HCT116 (cell line): ENCODE results near the gene SLC8A1. TPM values are rescaled to one million over a fixed set of nuclear protein-coding genes. Genes with fewer than 3 reads are reported as not detected.

ENCODE experiments used
- ATAC-seq: fragments of 200-7000 bp; cut with Tn5 transposase; 2 replicates; pipeline ENCODE4 v1.9.1; 2020; ENCODE audit warnings: mild to moderate bottlenecking, moderate library complexity
- BruUV-seq: library from RNA; stranded (reverse); fragments of 400-500 nt; replicated peaks from 2 replicates; lab custom pipeline; 2021; lab: Mats Ljungman, UMichigan
- CTCF ChIA-PET: fragments of 300-600 bp; sonication (Branson Sonifier 250); formaldehyde crosslinking; loops from one replicate; lab custom pipeline; 2021; ENCODE audit warnings: antibody characterized with exemption; lab: Charles Lee
- POLR2A ChIA-PET: fragments of 300-600, 350-600 bp; sonication (Branson Sonifier 250); formaldehyde crosslinking; loops from one replicate; lab custom pipeline; 2021; ENCODE audit warnings: antibody characterized with exemption; lab: Charles Lee
- RAD21 ChIA-PET, 2 experiments: fragments of 300-600 bp; sonication (Branson Sonifier 250); formaldehyde crosslinking; loops; one replicate each; lab custom pipeline; 2023; ENCODE audit warnings: low total read pairs in 2 of 2; ENCODE audit not compliant: uncharacterized antibody in 2 of 2, unreplicated experiment in 2 of 2, low non-redundant PET in 1 of 2; lab: Charles Lee
- DNase-seq: peaks from one replicate; pipeline ENCODE4 v3.0.0-alpha.2; 2010; ENCODE audit warnings: low read depth, low spot score
- H2AFZ ChIP-seq: fragments of 200-600 bp; shearing (Covaris generic), sonication (generic); 2 replicates; pipeline ENCODE4 v1.6.1; 2017; ENCODE audit warnings: low read depth, mixed run types, mixed read lengths, antibody characterized with exemption, low read length; ENCODE audit not compliant: poor library complexity, severe bottlenecking
- H3K27ac ChIP-seq: 2 replicates; pipeline ENCODE4 v1.5.1; 2012; ENCODE audit warnings: low read depth, low read length
- H3K27me3 ChIP-seq: fragments of 200-600 bp; sonication (generic); 2 replicates; pipeline ENCODE4 v1.6.1; 2016; ENCODE audit warnings: mixed run types, low read length, mixed read lengths; ENCODE audit not compliant: insufficient read depth
- H3K36me3 ChIP-seq, 2 experiments: fragments of 200-500 bp in 1 of 2; fragments of 200-600 bp in 1 of 2; sonication (Bioruptor generic) in 1 of 2; sonication (generic) in 1 of 2; 2 replicates each; pipeline versions ENCODE4 v1.5.1 to v1.6.1; 2014 to 2016; ENCODE audit warnings: low read length in 2 of 2, inconsistent platforms in 1 of 2, mixed read lengths in 1 of 2, mixed run types in 1 of 2; ENCODE audit not compliant: insufficient read depth in 2 of 2, control insufficient read depth in 1 of 2
- H3K4me1 ChIP-seq, 2 experiments: fragments of 200-600 bp in 1 of 2; sonication (generic) in 1 of 2; 2 replicates each; pipeline versions ENCODE4 v1.5.1 to v1.6.1; 2012 to 2017; ENCODE audit warnings: low read length in 2 of 2, inconsistent platforms in 1 of 2, mild to moderate bottlenecking in 1 of 2, mixed read lengths in 1 of 2, mixed run types in 1 of 2, moderate library complexity in 1 of 2; ENCODE audit not compliant: insufficient read depth in 2 of 2, control insufficient read depth in 1 of 2
- H3K4me2 ChIP-seq: fragments of 200-600 bp; sonication (generic); 2 replicates; pipeline ENCODE4 v1.6.1; 2017; ENCODE audit warnings: mixed run types, low read length, mixed read lengths
- H3K4me3 ChIP-seq, 2 experiments: fragments of 200-600 bp in 1 of 2; sonication (generic) in 1 of 2; replicated peaks in 1 of 2; 2 replicates each; pipeline ENCODE4 v1.5.1; 2011 to 2016; ENCODE audit warnings: low read length in 2 of 2, control low read depth in 1 of 2, low read depth in 1 of 2, mild to moderate bottlenecking in 1 of 2, mixed read lengths in 1 of 2, mixed run types in 1 of 2
- H3K79me2 ChIP-seq: fragments of 200-600 bp; sonication (generic); 2 replicates; pipeline ENCODE4 v1.6.1; 2017; ENCODE audit warnings: mild to moderate bottlenecking, mixed run types, low read length, moderate library complexity, mixed read lengths; ENCODE audit not compliant: insufficient read depth
- H3K9ac ChIP-seq: fragments of 200-600 bp; sonication (generic); 2 replicates; pipeline ENCODE4 v1.6.1; 2016; ENCODE audit warnings: low read length, mixed read lengths
- H3K9me2 ChIP-seq: fragments of 200-600 bp; sonication (generic), shearing (Covaris generic); 2 replicates; pipeline ENCODE4 v1.6.1; 2017; ENCODE audit warnings: mixed run types, mild to moderate bottlenecking, moderate library complexity; ENCODE audit not compliant: insufficient read depth
- H3K9me3 ChIP-seq, 2 experiments: fragments of 200-500 bp in 1 of 2; fragments of 200-600 bp in 1 of 2; sonication (Bioruptor generic) in 1 of 2; sonication (generic) in 1 of 2; 2 replicates each; pipeline ENCODE4 v1.6.1; 2014 to 2017; ENCODE audit warnings: low read length in 2 of 2, mixed read lengths in 2 of 2, inconsistent platforms in 1 of 2, low read depth in 1 of 2, mild to moderate bottlenecking in 1 of 2, mixed run types in 1 of 2, moderate library complexity in 1 of 2; ENCODE audit not compliant: control insufficient read depth in 1 of 2, insufficient read depth in 1 of 2
- H4K20me1 ChIP-seq: fragments of 200-600 bp; sonication (generic), shearing (Covaris generic); 2 replicates; pipeline ENCODE4 v1.6.1; 2017; ENCODE audit warnings: mixed run types, mild to moderate bottlenecking, moderate library complexity; ENCODE audit not compliant: insufficient read depth
- CBX3 ChIP-seq: IDR thresholded peaks from 2 replicates; pipeline ENCODE4 v1.6.1; 2012; ENCODE audit warnings: low read depth
- CEBPB ChIP-seq: IDR thresholded peaks from 2 replicates; pipeline ENCODE4 v1.6.1; 2012; ENCODE audit warnings: low read depth
- EGR1 ChIP-seq: IDR thresholded peaks from 2 replicates; pipeline ENCODE4 v1.6.1; 2012; ENCODE audit warnings: low read depth
- ELF1 ChIP-seq: IDR thresholded peaks from 2 replicates; pipeline ENCODE4 v1.6.1; 2012; ENCODE audit warnings: low read depth, borderline replicate concordance
- EZH2 ChIP-seq: fragments of 200-600 bp; sonication (generic); IDR thresholded peaks from 2 replicates; pipeline ENCODE4 v1.6.1; 2017; ENCODE audit warnings: antibody characterized with exemption, mixed run types
- EZH2phosphoT487 ChIP-seq: fragments of 200-600 bp; IDR thresholded peaks from 2 replicates; pipeline ENCODE4 v1.6.1; 2018; ENCODE audit warnings: antibody characterized with exemption, borderline replicate concordance
- POLR2A ChIP-seq: IDR thresholded peaks from 2 replicates; pipeline ENCODE4 v1.7.0; 2011; ENCODE audit warnings: borderline replicate concordance; ENCODE audit not compliant: insufficient read depth, insufficient read length; ENCODE audit errors: extremely low read depth
- POLR2AphosphoS5 ChIP-seq: IDR thresholded peaks from 2 replicates; pipeline ENCODE4 v1.6.1; 2011; ENCODE audit warnings: mild to moderate bottlenecking, low read depth, low read length, moderate library complexity
- RAD21 ChIP-seq: IDR thresholded peaks from 2 replicates; pipeline ENCODE4 v1.6.1; 2012; ENCODE audit warnings: low read depth, mild to moderate bottlenecking
- SIN3A ChIP-seq: IDR thresholded peaks from 2 replicates; pipeline ENCODE4 v1.6.1; 2012; ENCODE audit warnings: low read depth
- SP1 ChIP-seq: IDR thresholded peaks from 2 replicates; pipeline ENCODE4 v1.6.1; 2012; ENCODE audit warnings: low read depth
- SRF ChIP-seq: IDR thresholded peaks from 2 replicates; pipeline ENCODE4 v1.6.1; 2012; ENCODE audit warnings: low read depth
- YY1 ChIP-seq: IDR thresholded peaks from 2 replicates; pipeline ENCODE4 v1.6.1; 2011; ENCODE audit warnings: low read length, low read depth, moderate library complexity, mild to moderate bottlenecking; ENCODE audit not compliant: insufficient replicate concordance; ENCODE audit errors: extremely low read depth
- intact Hi-C: fragments of 100-400 bp; cut with micrococcal nuclease; formaldehyde crosslinking; loops from 2 replicates; pipeline ENCODE4 v1.10.0; 2022
- total RNA-seq: library from RNA; stranded (reverse); gene quantifications from one replicate; pipeline ENCODE4 v1.2.1, GENCODE V29; 2021; ENCODE audit not compliant: unreplicated experiment
- TF ChIP-seq, protein P1 (sequence below), 3 experiments: fragments of 200-600 bp in 1 of 3; sonication (generic) in 1 of 3; IDR thresholded peaks in 2 of 3; conservative IDR thresholded peaks in 1 of 3; 2 replicates each; pipeline ENCODE4 v1.5.1; 2012 to 2017; ENCODE audit warnings: low read depth in 2 of 3, low read length in 2 of 3, antibody characterized with exemption in 1 of 3, borderline replicate concordance in 1 of 3, control low read depth in 1 of 3, mild to moderate bottlenecking in 1 of 3, mixed read lengths in 1 of 3, mixed run types in 1 of 3, moderate library complexity in 1 of 3; ENCODE audit not compliant: insufficient read depth in 1 of 3
- TF ChIP-seq, protein P2 (sequence below): IDR thresholded peaks from 2 replicates; pipeline ENCODE4 v1.6.1; 2012; ENCODE audit warnings: low read depth
- TF ChIP-seq, protein P3 (sequence below): IDR thresholded peaks from 2 replicates; pipeline ENCODE4 v1.6.1; 2011; ENCODE audit warnings: mild to moderate bottlenecking, low read length, moderate library complexity; ENCODE audit not compliant: insufficient replicate concordance; ENCODE audit errors: extremely low read depth

SLC8A1 gene
- total RNA-seq, 1 experiment from 2014 or later = 0.07 TPM

DNA sequence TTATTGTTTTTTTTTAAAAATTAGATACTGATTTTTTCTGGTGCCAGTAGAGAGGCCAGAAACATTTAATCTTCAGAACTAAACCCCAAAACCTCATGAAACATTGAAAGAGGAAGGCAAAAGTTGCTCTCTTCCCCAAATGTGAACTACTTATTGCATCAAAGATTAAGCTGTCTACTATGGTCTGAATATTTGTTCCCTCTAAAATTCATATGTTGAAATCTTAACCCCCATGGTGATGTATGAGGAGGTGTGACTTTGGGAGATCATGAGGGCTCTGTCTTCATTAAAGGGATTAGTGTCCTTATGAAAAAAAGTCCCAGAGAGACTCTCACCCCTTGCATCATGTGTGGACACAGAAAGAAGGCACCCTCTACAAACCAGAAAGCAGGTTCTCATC lies 28.2 kb upstream of the SLC8A1 start (continued):
- TF ChIP-seq, protein P1, sequence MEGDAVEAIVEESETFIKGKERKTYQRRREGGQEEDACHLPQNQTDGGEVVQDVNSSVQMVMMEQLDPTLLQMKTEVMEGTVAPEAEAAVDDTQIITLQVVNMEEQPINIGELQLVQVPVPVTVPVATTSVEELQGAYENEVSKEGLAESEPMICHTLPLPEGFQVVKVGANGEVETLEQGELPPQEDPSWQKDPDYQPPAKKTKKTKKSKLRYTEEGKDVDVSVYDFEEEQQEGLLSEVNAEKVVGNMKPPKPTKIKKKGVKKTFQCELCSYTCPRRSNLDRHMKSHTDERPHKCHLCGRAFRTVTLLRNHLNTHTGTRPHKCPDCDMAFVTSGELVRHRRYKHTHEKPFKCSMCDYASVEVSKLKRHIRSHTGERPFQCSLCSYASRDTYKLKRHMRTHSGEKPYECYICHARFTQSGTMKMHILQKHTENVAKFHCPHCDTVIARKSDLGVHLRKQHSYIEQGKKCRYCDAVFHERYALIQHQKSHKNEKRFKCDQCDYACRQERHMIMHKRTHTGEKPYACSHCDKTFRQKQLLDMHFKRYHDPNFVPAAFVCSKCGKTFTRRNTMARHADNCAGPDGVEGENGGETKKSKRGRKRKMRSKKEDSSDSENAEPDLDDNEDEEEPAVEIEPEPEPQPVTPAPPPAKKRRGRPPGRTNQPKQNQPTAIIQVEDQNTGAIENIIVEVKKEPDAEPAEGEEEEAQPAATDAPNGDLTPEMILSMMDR (IDR thresholded peaks at IDR 0.05 in 2 of 3, conservative IDR thresholded peaks at IDR 0.05 in 1 of 3; ENCODE audit: borderline replicate concordance in 1 of 3, insufficient read depth in 1 of 3, low read depth in 2 of 3, low read length in 2 of 3) = no peak
- TF ChIP-seq SRF (no peak), SIN3A (no peak)

DNA sequence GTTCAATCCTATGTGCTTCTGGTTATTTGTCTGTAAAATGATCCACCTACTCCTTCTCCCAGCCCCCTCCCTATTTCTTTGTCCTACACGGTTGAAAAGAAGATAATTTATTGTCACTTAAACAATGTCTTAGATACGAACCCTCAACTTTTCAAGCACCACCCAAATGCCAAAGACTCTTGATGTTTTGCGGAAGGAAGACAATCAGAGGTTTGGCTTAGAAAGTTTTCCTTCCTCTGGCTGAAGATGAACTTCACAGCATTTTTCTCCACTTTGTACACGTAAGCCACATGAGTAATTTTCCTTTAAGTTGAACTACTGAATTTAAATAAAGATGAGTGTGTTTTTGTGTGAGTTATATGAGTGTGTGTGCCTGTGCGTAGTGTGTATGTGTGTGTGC lies 25.5 kb upstream of the SLC8A1 start:
- no peak for ATAC-seq
- Histone ChIP-seq H3K9me2 (no peaks in the 10 kb centered on the region), H3K36me3 (no peaks in the 10 kb centered on the region)

More for the DNA sequence above, 25.5 kb upstream of the SLC8A1 start:
- no peak overlapping the region for H2AFZ ChIP-seq
- H3K4me1 ChIP-seq = no peaks in the 10 kb centered on the region
- no peaks in the 10 kb centered on the region for H3K9me3 ChIP-seq
- peaks cover 2% of the 10 kb centered on the region; the same call in 1 of the 2 replicates for H3K27me3 ChIP-seq
- ChIA-PET RAD21 (no interaction called here), CTCF (interaction anchor here (1.0 to 2.8 kb wide), 2 partner anchors 10 to 233 kb away, joined by 3 to 8 read pairs; no protein-coding TSS in a partner anchor), POLR2A (no interaction called here)
- H3K4me2 ChIP-seq = no peak overlapping the region
- no peak overlapping the region for H3K4me3 ChIP-seq
- intact Hi-C loops = no loop called here
- H3K9ac ChIP-seq = no peak overlapping the region
- no peak for TF ChIP-seq RAD21
- TF ChIP-seq, protein P2, sequence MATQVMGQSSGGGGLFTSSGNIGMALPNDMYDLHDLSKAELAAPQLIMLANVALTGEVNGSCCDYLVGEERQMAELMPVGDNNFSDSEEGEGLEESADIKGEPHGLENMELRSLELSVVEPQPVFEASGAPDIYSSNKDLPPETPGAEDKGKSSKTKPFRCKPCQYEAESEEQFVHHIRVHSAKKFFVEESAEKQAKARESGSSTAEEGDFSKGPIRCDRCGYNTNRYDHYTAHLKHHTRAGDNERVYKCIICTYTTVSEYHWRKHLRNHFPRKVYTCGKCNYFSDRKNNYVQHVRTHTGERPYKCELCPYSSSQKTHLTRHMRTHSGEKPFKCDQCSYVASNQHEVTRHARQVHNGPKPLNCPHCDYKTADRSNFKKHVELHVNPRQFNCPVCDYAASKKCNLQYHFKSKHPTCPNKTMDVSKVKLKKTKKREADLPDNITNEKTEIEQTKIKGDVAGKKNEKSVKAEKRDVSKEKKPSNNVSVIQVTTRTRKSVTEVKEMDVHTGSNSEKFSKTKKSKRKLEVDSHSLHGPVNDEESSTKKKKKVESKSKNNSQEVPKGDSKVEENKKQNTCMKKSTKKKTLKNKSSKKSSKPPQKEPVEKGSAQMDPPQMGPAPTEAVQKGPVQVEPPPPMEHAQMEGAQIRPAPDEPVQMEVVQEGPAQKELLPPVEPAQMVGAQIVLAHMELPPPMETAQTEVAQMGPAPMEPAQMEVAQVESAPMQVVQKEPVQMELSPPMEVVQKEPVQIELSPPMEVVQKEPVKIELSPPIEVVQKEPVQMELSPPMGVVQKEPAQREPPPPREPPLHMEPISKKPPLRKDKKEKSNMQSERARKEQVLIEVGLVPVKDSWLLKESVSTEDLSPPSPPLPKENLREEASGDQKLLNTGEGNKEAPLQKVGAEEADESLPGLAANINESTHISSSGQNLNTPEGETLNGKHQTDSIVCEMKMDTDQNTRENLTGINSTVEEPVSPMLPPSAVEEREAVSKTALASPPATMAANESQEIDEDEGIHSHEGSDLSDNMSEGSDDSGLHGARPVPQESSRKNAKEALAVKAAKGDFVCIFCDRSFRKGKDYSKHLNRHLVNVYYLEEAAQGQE = no peak
- TF ChIP-seq ELF1 = no peak
- no peak for TF ChIP-seq EGR1
- TF ChIP-seq YY1 = no peak
- no peak for TF ChIP-seq CEBPB
- no peak for TF ChIP-seq EZH2phosphoT487
- TF ChIP-seq, protein P3, sequence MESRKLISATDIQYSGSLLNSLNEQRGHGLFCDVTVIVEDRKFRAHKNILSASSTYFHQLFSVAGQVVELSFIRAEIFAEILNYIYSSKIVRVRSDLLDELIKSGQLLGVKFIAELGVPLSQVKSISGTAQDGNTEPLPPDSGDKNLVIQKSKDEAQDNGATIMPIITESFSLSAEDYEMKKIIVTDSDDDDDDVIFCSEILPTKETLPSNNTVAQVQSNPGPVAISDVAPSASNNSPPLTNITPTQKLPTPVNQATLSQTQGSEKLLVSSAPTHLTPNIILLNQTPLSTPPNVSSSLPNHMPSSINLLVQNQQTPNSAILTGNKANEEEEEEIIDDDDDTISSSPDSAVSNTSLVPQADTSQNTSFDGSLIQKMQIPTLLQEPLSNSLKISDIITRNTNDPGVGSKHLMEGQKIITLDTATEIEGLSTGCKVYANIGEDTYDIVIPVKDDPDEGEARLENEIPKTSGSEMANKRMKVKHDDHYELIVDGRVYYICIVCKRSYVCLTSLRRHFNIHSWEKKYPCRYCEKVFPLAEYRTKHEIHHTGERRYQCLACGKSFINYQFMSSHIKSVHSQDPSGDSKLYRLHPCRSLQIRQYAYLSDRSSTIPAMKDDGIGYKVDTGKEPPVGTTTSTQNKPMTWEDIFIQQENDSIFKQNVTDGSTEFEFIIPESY = no peak
- no peak for TF ChIP-seq POLR2A
- no peak for TF ChIP-seq CBX3
- no peak for TF ChIP-seq POLR2AphosphoS5
- TF ChIP-seq, protein P1 (IDR thresholded peaks at IDR 0.05 in 2 of 3, conservative IDR thresholded peaks at IDR 0.05 in 1 of 3; ENCODE audit: borderline replicate concordance in 1 of 3, insufficient read depth in 1 of 3, low read depth in 2 of 3, low read length in 2 of 3) = no peak
- TF ChIP-seq EZH2 = no peak
- TF ChIP-seq SP1 = no peak
- no peak overlapping the region for H3K27ac ChIP-seq
- BruUV-seq = no TSS peak
- no peaks in the 10 kb centered on the region for H4K20me1 ChIP-seq
- no peaks in the 10 kb centered on the region for H3K79me2 ChIP-seq
- no peak for DNase-seq
